Measurements from ENCODE around the gene RHOBTB3. TPM values are rescaled to one million over a fixed set of nuclear protein-coding genes. Genes with fewer than 3 reads are reported as not detected.

The RHOBTB3 gene
- total and polyA plus RNA-seq, 8 donors, result 13.7 to 730 (median 89.3) TPM

- Histone ChIP-seq H3K4me3 (peak within 1 kb of the TSS; percentile 73 to 87 (median 80)), H3K4me1 (peaks cover 63 to 85% (median 69%) of the 10 kb centered on the region in 4 donors), H3K27me3 (no peaks in the 10 kb centered on the region), H3K9me3 (no peaks in the 10 kb centered on the region), H3K36me3 (no peaks in the 10 kb centered on the region), H3K27ac (peak within 1 kb of the TSS; percentile 69 to 96 (median 90))
- TF ChIP-seq POLR2A (IDR thresholded peaks at IDR 0.05) (peak in 1 of 4 donors; percentile 55), POLR2AphosphoS5 (IDR thresholded peaks at IDR 0.05) (peak in 2 of 3 donors; percentile 68 to 90), EP300 (IDR thresholded peaks at IDR 0.05) (no peak)
- intact Hi-C loops (cut with DNase I; ENCODE audit: low total_unique reads), result no loop called here
- 0 to 1% (median 0%) methylated on average over 8 of the region's 8 CpGs for WGBS, 5 donors
- DNase-seq, result peak; percentile 81 to 86
Observed at GRCh38 chr5:95822542-95823181, 91.5 kb downstream of the RHOBTB3 start, which contains the start of gene GLRX. Gene GLRX, minus strand, starts transcription at chr5:95822726. Its CDS starts 64 bp downstream, at chr5:95822662.

GRCh38 chr5:95823218-95823737, 92.1 kb downstream of the RHOBTB3 start:
- peaks cover 56 to 85% (median 64%) of the 10 kb centered on the region in 4 donors for H3K4me1 ChIP-seq
- no peak for TF ChIP-seq EP300 (IDR thresholded peaks at IDR 0.05)
- TF ChIP-seq POLR2AphosphoS5 (IDR thresholded peaks at IDR 0.05), result no peak
- TF ChIP-seq CTCF (IDR thresholded peaks at IDR 0.05), result no peak
- TF ChIP-seq POLR2A (IDR thresholded peaks at IDR 0.05), result no peak
- H3K9me3 ChIP-seq, result no peaks in the 10 kb centered on the region
- H3K36me3 ChIP-seq, result no peaks in the 10 kb centered on the region
- H3K27ac ChIP-seq, result peak overlapping the region; percentile 69 to 96 (median 90)
- 39 to 67% (median 58%) methylated on average over 7 of the region's 7 CpGs for WGBS, 5 donors
- peak overlapping the region; percentile 73 to 87 (median 80) for H3K4me3 ChIP-seq
- H3K27me3 ChIP-seq, result no peaks in the 10 kb centered on the region
- DNase-seq, result no peak
- intact Hi-C loops (cut with DNase I; ENCODE audit: low total_unique reads), result no loop called here

- Histone ChIP-seq H3K9me3 (no peaks in the 10 kb centered on the region), H3K27me3 (no peaks in the 10 kb centered on the region), H3K4me3 (peak overlapping the region; percentile 5 to 87 (median 80)), H3K36me3 (no peaks in the 10 kb centered on the region), H3K27ac (peak overlapping the region; percentile 67 to 96 (median 90)), H3K4me1 (peaks cover 49 to 81% (median 57%) of the 10 kb centered on the region in 4 donors)
- TF ChIP-seq POLR2A (IDR thresholded peaks at IDR 0.05) (no peak), EP300 (IDR thresholded peaks at IDR 0.05) (no peak), CTCF (IDR thresholded peaks at IDR 0.05) (no peak), POLR2AphosphoS5 (IDR thresholded peaks at IDR 0.05) (peak in 1 of 3 donors; percentile 47)
- intact Hi-C loops (cut with DNase I; ENCODE audit: low total_unique reads), result no loop called here
- peak; percentile 54 to 60 for DNase-seq
- 21 to 42% (median 32%) methylated on average over 12 of the region's 12 CpGs for WGBS, 5 donors
Observed at GRCh38 chr5:95823738-95824609, 92.8 kb downstream of the RHOBTB3 start.

- Histone ChIP-seq H3K9me3 (no peaks in the 10 kb centered on the region), H3K27me3 (no peaks in the 10 kb centered on the region), H3K4me1 (peaks cover 43 to 73% (median 50%) of the 10 kb centered on the region in 4 donors), H3K4me3 (no peak overlapping the region), H3K27ac (peak overlapping the region; percentile 67 to 96 (median 90)), H3K36me3 (no peaks in the 10 kb centered on the region)
- 90 to 96% (median 91%) methylated on average over 5 of the region's 5 CpGs for WGBS, 5 donors
- intact Hi-C loops (cut with DNase I; ENCODE audit: low total_unique reads), result no loop called here
- DNase-seq, result no peak
- no peak for TF ChIP-seq CTCF (IDR thresholded peaks at IDR 0.05)
- no peak for TF ChIP-seq POLR2AphosphoS5 (IDR thresholded peaks at IDR 0.05)
- no peak for TF ChIP-seq POLR2A (IDR thresholded peaks at IDR 0.05)
- no peak for TF ChIP-seq EP300 (IDR thresholded peaks at IDR 0.05)
Observed at GRCh38 chr5:95824747-95825146, 93.6 kb downstream of the RHOBTB3 start.

Measured in stomach (tissue), 9 donors.